Mammary epithelial cell (primary cell): Measurements from ENCODE around the gene FAM53B.
A peak's percentile ranks its signal among the peaks of the same experiment; 100 is the strongest.

Experiments
- CTCF ChIP-seq, 2 donors: IDR thresholded peaks in 1 of 2; conservative IDR thresholded peaks in 1 of 2; 2 replicates each; pipeline ENCODE4 v1.5.1; 2011 to 2012; ENCODE audit warnings: inconsistent platforms in 2 of 2, low read length in 2 of 2, mild to moderate bottlenecking in 2 of 2, control low read depth in 1 of 2, low read depth in 1 of 2; ENCODE audit not compliant: insufficient read depth in 1 of 2; ENCODE audit errors: extremely low read depth in 1 of 2
- EZH2 ChIP-seq: IDR thresholded peaks from 2 replicates; pipeline ENCODE4 v1.6.1; 2012; ENCODE audit warnings: low read length, inconsistent platforms, borderline replicate concordance

GRCh38 chr10:124742413-124743190, 1.6 kb downstream of the FAM53B start:
- TF ChIP-seq CTCF (conservative IDR thresholded peaks at IDR 0.05 in 1 of 2, IDR thresholded peaks at IDR 0.05 in 1 of 2; ENCODE audit: extremely low read depth in 1 of 2, insufficient read depth in 1 of 2, low read depth in 1 of 2, low read length in 2 of 2) (peak; percentile 5 to 48), EZH2 (no peak)
